Ishikawa (cell line): ENCODE results near the gene MORC3.

ENCODE experiments used
- CEBPB ChIP-seq: IDR thresholded peaks from 2 replicates; pipeline ENCODE4 v1.6.1; 2012
- CREB1 ChIP-seq: IDR thresholded peaks from 2 replicates; pipeline ENCODE4 v1.6.1; 2012; ENCODE audit warnings: low read depth
- EP300 ChIP-seq: IDR thresholded peaks from 2 replicates; pipeline ENCODE4 v1.6.1; 2012; ENCODE audit warnings: borderline replicate concordance
- FOXM1 ChIP-seq: IDR thresholded peaks from 2 replicates; pipeline ENCODE4 v1.6.1; 2012; ENCODE audit warnings: low read depth, borderline replicate concordance
- MAX ChIP-seq: IDR thresholded peaks from 2 replicates; pipeline ENCODE4 v1.6.1; 2012
- NFIC ChIP-seq: IDR thresholded peaks from 2 replicates; pipeline ENCODE4 v1.6.1; 2012
- REST ChIP-seq: IDR thresholded peaks from 2 replicates; pipeline ENCODE4 v1.6.1; 2012; ENCODE audit warnings: low read depth, mild to moderate bottlenecking
- TAF1 ChIP-seq: IDR thresholded peaks from 2 replicates; pipeline ENCODE4 v1.6.1; 2012; ENCODE audit warnings: low read depth, mild to moderate bottlenecking
- TEAD4 ChIP-seq: IDR thresholded peaks from 2 replicates; pipeline ENCODE4 v1.6.1; 2012
- ZBTB7A ChIP-seq: IDR thresholded peaks from 2 replicates; pipeline ENCODE4 v1.6.1; 2012; ENCODE audit warnings: low read depth

DNA sequence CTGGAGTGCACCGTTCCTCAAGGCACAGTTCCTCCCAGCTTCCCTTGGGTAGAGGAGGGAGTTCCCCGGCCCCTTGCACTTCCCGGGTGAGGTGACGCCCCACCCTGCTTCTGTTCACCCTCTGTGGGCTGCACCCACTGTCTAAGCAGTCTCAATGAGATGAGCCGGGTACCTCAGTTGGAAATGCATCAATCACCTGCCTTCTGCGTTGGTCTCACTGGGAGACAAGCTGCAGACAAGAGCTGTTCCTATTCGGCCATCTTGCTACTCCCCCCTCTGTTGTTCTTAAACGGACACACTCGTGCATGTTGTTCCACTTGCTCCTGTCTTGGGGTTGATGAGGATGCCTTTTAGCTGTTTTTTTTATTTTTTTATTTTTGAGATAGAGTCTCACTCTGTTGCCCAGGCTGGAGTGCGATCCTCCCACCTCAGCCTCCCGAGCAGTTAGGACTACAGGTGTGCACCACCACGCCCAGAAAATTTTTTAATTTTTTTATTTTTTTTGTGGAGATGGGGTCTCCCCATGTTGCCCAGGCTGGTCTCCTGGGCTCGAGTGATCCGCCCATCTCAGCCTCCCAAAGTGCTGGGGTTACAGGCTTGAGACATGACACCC lies 3.0 kb upstream of the MORC3 start:
- TF ChIP-seq TAF1 (no peak), EP300 (no peak), MAX (no peak), REST (no peak), TEAD4 (no peak), CREB1 (no peak), FOXM1 (no peak), NFIC (no peak), CEBPB (no peak), ZBTB7A (no peak)
